Upper lobe of left lung (tissue), 6 donors: ENCODE measurements around the gene CGREF1. TPM values are rescaled to one million over a fixed set of nuclear protein-coding genes. Genes with fewer than 3 reads are reported as not detected.

Source experiments
- ATAC-seq, 2 donors: fragments of 200-7000 bp; cut with Tn5 transposase; one replicate each; pipeline ENCODE4 v1.9.1; 2022; ENCODE audit warnings: mild to moderate bottlenecking in 2 of 2, moderate library complexity in 2 of 2; ENCODE audit not compliant: low FRiP score in 2 of 2
- DNase-seq, 2 donors: peaks; one replicate each; pipeline ENCODE4 v3.0.0-alpha.2; 2019 to 2020
- H3K27ac ChIP-seq, 4 donors: fragments of 200-600 bp; sonication (generic); one replicate each; pipeline ENCODE4 v1.5.1; 2016 to 2019
- H3K27me3 ChIP-seq, 4 donors: fragments of 200-600 bp; sonication (generic); one replicate each; pipeline ENCODE4 v1.5.1; 2017 to 2019
- H3K36me3 ChIP-seq, 4 donors: fragments of 200-600 bp; sonication (generic); one replicate each; pipeline ENCODE4 v1.5.1; 2016 to 2019
- H3K4me1 ChIP-seq, 4 donors: fragments of 200-600 bp; sonication (generic); one replicate each; pipeline ENCODE4 v1.5.1; 2018 to 2019
- H3K4me3 ChIP-seq, 4 donors: fragments of 200-600 bp; sonication (generic); one replicate each; pipeline ENCODE4 v1.5.1; 2017 to 2019; ENCODE audit warnings: mild to moderate bottlenecking in 2 of 4, moderate library complexity in 1 of 4
- H3K9me3 ChIP-seq, 4 donors: fragments of 200-600 bp; sonication (generic); one replicate each; pipeline ENCODE4 v1.5.1; 2018 to 2019
- CTCF ChIP-seq, 6 experiments: fragments of 450-650 bp in 4 of 6; fragments of 200-600 bp in 2 of 6; sonication (generic) in 2 of 6; IDR thresholded peaks; one replicate each; pipeline ENCODE4 v1.5.1; 2016 to 2019; ENCODE audit warnings: antibody characterized with exemption in 6 of 6
- EP300 ChIP-seq, 4 donors: sonication (generic); formaldehyde crosslinking; IDR thresholded peaks; one replicate each; pipeline ENCODE4 v1.5.1; 2017; ENCODE audit warnings: antibody characterized with exemption in 4 of 4, control low read depth in 2 of 4
- POLR2A ChIP-seq, 4 donors: fragments of 450-650 bp; IDR thresholded peaks; one replicate each; pipeline ENCODE4 v1.5.1; 2016 to 2017; ENCODE audit warnings: antibody characterized with exemption in 4 of 4, mild to moderate bottlenecking in 2 of 4
- POLR2AphosphoS5 ChIP-seq, 2 donors: sonication (generic); formaldehyde crosslinking; IDR thresholded peaks; one replicate each; pipeline ENCODE4 v1.5.1; 2017; ENCODE audit warnings: antibody characterized with exemption in 2 of 2
- WGBS, 2 donors: methylation state at CpG; one replicate each; pipeline ENCODE4 v1.1.5; 2017 to 2018; 5-methylcytosine and 5-hydroxymethylcytosine counted together
- total RNA-seq, 6 donors: library from RNA; depleted of rRNA in 4 of 6; stranded (reverse); fragments of >200 nt in 4 of 6; gene quantifications; one replicate each; pipeline versions ENCODE4 v1.1.0 to v1.2.1, GENCODE V29; 2016 to 2021
- donor health status: DM: no; HTN: no; CAD: no; lungs with moderate emphysema.
- donor health status: DM: no; HTN: yes; CAD: no; lungs with severe emphysema.

CGREF1 gene
- total RNA-seq, 6 donors from 2014 or later = 0.79 to 1.2 (median 1.0) TPM; not detected in 3

- no peak for TF ChIP-seq POLR2AphosphoS5 (IDR thresholded peaks at IDR 0.05)
- TF ChIP-seq POLR2A (IDR thresholded peaks at IDR 0.05) = no peak
- TF ChIP-seq EP300 (IDR thresholded peaks at IDR 0.05) = no peak
- no peak for TF ChIP-seq CTCF (IDR thresholded peaks at IDR 0.05)
- Histone ChIP-seq H3K27me3 (no peaks in the 10 kb centered on the region), H3K36me3 (peaks cover 0 to 24% (median 17%) of the 10 kb centered on the region in 4 donors), H3K4me3 (peak overlapping the region; percentile 70 to 95 (median 86)), H3K27ac (peak overlapping the region; percentile 88 to 96 (median 93)), H3K9me3 (no peaks in the 10 kb centered on the region), H3K4me1 (peaks cover 43 to 51% (median 46%) of the 10 kb centered on the region in 4 donors)
- ATAC-seq (peak; percentile 37 to 54), DNase-seq (peak in 1 of 2 donors; percentile 89)
- 10 to 11% methylated on average over 21 to 26 of the region's 34 CpGs for WGBS, 2 donors
Observed at GRCh38 chr2:27071990-27072830, 46.7 kb downstream of the CGREF1 start.

DNA sequence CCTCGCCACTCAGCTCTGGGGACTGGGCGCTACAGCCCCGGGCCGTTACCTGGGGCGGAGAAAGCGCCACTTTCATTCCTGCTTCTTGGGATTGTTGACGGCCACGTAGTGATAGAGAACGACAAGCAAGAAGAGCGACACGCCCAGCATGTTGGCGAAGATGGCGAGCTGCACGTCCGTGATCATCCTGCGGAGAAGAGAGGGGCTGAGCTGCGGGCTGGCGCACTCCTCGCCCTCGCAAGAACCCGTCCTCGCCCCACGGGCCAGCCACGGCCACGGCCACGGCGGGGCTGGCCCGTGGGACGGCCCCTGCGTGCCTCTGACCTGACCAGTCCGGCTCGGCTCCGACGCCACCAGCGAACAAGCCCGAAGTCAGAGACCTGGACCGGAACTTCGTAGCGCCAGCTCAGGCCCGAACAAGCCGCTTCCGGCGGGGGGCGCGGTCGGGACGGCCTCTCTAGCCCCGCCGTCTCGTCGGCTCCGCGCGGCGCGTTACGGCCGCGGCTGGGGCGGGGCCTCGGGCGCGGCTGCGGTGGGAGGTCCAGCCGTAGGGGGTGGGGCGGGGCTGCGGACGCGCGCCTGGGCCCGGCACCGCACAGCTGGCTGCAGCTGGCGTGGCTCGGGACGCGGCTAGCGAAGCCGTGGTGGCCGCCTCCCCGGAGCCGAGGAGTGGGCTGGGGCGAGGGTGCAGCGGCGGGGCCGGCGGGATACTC, 47.5 kb downstream of the CGREF1 start, which contains the start of gene OST4:
TSS of gene OST4 (minus strand) at position 378 of the 713 bp plus-strand sequence.
- Histone ChIP-seq H3K4me3 (peak within 1 kb of the TSS; percentile 70 to 100 (median 94)), H3K27me3 (no peaks in the 10 kb centered on the region), H3K27ac (peak within 1 kb of the TSS; percentile 88 to 96 (median 93)), H3K4me1 (peaks cover 43 to 49% (median 46%) of the 10 kb centered on the region in 4 donors), H3K36me3 (peaks cover 0 to 30% (median 17%) of the 10 kb centered on the region in 4 donors), H3K9me3 (no peaks in the 10 kb centered on the region)
- ATAC-seq (peak; percentile 95 to 99), DNase-seq (peak; percentile 96 to 99)
- TF ChIP-seq EP300 (IDR thresholded peaks at IDR 0.05) (peak in 1 of 4 donors; percentile 22), POLR2AphosphoS5 (IDR thresholded peaks at IDR 0.05) (peak; percentile 82 to 89), POLR2A (IDR thresholded peaks at IDR 0.05) (peak in 3 of 4 donors; percentile 60 to 89 (median 64)), CTCF (IDR thresholded peaks at IDR 0.05) (peak in 2 of 6 experiments; percentile 17 to 33)
- WGBS, 2 donors = 0% methylated on average over 13 to 39 of the region's 86 CpGs

DNA sequence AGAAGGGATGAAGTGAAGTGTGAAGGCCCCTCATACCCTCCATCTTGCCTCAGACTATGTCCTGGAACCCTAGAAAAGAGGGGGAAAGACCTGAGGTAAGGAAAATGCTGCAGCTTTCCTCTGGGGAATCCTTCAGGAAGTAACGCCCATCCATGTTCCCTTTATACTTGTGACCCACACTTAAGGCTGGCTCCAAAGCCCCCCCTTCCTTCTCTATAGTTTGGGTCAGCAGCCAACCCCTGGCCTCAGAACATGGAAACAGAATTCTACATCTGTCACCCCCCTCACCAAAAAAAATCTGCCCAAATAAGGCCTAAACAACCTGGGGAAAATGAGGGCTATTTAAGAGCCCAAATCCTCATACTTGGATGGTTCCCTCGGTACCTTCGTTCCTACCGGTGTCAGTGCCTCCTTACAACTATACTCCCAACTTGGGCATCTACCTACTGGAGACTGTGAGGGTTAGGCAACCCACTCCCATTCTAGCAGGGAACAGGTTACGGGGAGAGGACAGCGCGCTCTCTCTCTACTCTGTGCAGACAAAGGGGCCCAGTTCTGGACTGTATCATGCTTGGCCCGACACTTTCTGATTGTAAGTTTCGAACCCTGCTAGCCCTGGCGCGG, 48.2 kb downstream of the CGREF1 start:
- Histone ChIP-seq H3K27ac (peak overlapping the region; percentile 88 to 96 (median 93)), H3K27me3 (no peaks in the 10 kb centered on the region), H3K4me3 (peak overlapping the region; percentile 70 to 100 (median 94)), H3K36me3 (peaks cover 0 to 32% (median 17%) of the 10 kb centered on the region in 4 donors), H3K4me1 (peaks cover 42 to 47% (median 44%) of the 10 kb centered on the region in 4 donors), H3K9me3 (no peaks in the 10 kb centered on the region)
- TF ChIP-seq POLR2AphosphoS5 (IDR thresholded peaks at IDR 0.05) = no peak
- WGBS, 2 donors = 3% methylated on average over 4 to 11 of the region's 11 CpGs
- DNase-seq (no peak), ATAC-seq (peak; percentile 1 to 5)

DNA sequence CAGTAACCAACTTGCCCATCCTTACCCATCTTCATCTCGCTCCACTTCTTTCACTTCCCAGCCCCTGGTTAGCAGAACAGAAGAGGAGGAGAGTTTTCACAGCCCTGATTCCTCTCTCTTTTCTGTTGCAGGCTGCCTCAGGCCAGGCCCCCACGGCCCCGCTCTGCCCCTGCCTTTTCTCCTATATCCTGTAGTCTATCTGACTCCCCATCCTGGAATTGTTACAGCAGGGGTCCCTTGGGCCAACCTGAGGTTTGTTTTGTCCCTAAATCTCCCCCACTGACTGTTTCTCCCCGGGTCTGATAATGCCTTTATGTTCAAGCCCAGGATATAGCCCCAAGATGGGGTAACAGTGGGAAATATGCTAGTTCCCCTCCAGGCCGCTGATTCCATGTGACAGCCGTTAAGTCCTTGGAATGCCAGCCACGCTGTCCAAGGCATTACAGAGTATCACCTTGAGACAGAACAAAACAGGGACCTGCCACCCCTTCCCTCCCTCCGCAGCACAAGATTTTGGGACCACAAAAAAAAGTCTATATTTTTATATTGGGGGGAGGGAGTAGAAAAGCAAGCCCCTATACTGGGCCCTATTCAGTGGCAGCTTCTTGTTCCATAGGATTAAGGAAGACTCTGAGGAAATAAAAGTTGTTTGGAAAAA, 48.8 kb downstream of the CGREF1 start:
- no peak for TF ChIP-seq CTCF (IDR thresholded peaks at IDR 0.05)
- no peak for TF ChIP-seq EP300 (IDR thresholded peaks at IDR 0.05)
- TF ChIP-seq POLR2A (IDR thresholded peaks at IDR 0.05) = no peak
- no peak for TF ChIP-seq POLR2AphosphoS5 (IDR thresholded peaks at IDR 0.05)
- Histone ChIP-seq H3K4me3 (peak overlapping the region; percentile 70 to 100 (median 94)), H3K36me3 (peaks cover 0 to 38% (median 17%) of the 10 kb centered on the region in 4 donors), H3K4me1 (peaks cover 37 to 43% (median 39%) of the 10 kb centered on the region in 4 donors), H3K27ac (peak overlapping the region; percentile 15 to 96 (median 90)), H3K27me3 (no peaks in the 10 kb centered on the region), H3K9me3 (no peaks in the 10 kb centered on the region)
- 85 to 86% methylated on average over 8 of the region's 8 CpGs for WGBS, 2 donors
- ATAC-seq = no peak
- no peak for DNase-seq
